ENCODE results near the gene HIGD1A.

DNA sequence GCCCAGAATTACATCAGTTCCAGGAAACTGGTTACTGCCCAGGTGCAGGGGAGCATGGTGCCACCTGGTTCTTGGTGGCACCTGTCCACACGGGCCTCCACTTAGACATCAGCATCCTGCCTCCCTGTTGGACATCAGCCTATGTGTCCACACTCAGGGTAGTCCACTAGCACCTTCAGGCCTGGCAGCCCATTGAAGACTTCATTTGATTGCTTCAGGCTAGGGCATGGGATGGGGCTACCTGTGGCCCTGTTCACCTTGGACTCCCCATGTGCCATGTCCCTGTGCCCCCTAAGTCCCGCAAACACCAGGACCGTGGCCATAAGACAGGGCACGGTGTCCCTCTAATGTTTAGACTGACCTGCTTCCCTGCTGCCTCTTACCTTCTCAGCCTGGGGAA is 40.5 kb upstream of the HIGD1A start:
- TF ChIP-seq CTCF (optimal IDR thresholded peaks at IDR 0.05 in 1 of 3, IDR thresholded peaks at IDR 0.05 in 1 of 3, conservative IDR thresholded peaks at IDR 0.05 in 1 of 3; ENCODE audit: extremely low read depth in 1 of 3, insufficient read depth in 2 of 3, low read length in 3 of 3) (no peak), EZH2 (IDR thresholded peaks at IDR 0.05; ENCODE audit: low read length) (no peak)
